GM18909 (cell line): ENCODE measurements around the gene TTC27.
"Not testable (repeated sequence)": the region's sequence is repeated elsewhere in the genome, so short reads cannot be mapped to it uniquely, and the experiment has no call there.

Experiments used
- ATAC-seq: cut with Tn5 transposase; IDR thresholded peaks from one replicate; pipeline ENCODE4 v1.9.1; 2021; ENCODE audit warnings: mild to moderate bottlenecking; ENCODE audit not compliant: unreplicated experiment, poor library complexity

TTC27 gene

DNA sequence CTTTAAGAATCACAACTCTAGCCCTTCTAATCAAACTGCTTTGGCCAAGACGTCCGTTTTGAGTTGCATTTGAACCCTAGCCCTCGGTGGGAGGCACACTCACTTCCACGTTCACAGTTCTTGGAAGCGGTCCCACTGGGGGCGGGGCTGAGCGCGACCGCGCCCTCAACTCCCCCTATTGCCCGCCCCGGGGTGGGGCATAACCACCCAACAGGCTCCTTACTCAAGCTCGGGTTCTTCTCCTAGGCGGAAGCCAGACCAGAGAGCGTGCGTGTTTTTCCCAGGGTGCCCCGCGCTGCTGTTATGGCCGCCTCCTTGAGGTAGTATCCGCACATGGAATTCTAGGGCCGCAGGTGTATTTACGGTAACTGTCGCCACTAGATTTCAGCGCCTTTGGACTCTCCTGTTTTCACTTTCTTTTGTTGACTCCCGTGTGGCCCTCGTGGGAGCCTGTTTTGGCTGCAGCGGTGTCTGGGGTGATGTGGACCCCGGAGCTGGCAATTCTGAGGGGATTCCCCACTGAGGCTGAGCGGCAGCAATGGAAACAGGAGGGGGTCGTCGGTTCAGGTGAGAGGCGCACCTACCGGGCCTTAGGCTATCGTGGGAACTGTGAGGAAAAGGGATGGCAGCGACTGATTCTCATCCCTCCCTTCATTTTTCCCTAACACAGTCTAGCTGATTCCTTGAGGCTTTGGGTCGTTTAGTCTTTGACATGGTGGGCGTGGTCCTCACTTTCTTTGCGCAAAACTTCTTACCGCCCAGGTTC, at the start of gene TTC27:
TTC27 (plus strand) TSS at position 237 of the 766 bp plus-strand sequence; CDS start at position 480, 243 bp downstream.
- peak; percentile 100 for ATAC-seq

DNA sequence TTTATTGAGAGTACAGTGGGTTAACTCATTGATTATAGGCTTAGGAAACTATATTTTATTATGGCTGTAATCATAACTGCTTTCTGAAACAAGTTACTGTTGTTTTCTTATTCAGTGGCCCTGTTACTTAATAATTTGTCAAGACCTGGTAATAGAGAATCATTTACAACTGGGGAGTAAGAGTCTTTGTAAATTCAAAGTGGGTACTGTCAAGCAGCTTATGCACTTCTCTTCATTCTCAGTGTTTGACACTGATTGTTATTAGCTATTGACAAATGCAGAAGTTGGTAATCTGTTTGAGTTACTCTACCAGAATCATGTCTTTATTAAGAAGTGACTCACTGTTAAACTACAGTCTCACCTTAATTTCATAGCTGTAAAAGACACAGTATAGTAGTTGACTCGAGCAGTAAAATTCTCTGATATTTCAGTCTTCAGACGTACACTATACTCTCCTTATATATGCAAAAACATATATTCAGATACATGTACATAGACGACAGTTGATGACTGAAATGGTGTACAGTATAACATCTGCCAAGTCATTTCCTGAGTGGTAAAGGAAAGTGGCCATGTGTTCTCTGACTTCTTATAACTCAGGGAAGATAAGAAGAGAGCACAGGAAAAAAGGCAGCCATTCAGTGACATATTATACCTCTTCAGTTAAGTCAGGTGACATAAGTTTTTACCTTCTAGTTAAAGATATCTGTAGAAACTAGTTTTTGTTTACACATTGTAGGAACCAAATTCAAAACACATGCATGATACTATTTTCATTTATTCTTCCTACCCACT, 36.0 kb upstream of the TTC27 start:
- peak; percentile 78 for ATAC-seq

DNA sequence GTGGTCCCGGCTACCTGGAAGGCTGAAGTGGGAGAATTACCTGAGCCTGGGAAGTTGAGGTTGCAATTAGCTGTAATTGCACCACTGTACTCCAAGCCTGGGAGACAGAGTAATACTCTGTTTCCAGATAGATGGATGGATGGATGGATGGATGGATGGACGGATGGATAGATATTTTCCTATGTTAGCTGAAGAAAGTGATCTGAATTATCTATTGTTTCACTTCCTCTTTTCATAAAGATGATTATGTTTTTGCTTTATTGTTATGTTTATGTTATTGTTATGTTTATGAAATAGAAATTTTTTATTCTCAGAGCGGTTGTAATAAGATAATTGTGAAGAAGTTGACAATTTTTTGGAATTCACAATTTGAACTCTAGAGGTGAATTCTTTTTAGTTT, 33.3 kb upstream of the TTC27 start:
- ATAC-seq: no peak

DNA sequence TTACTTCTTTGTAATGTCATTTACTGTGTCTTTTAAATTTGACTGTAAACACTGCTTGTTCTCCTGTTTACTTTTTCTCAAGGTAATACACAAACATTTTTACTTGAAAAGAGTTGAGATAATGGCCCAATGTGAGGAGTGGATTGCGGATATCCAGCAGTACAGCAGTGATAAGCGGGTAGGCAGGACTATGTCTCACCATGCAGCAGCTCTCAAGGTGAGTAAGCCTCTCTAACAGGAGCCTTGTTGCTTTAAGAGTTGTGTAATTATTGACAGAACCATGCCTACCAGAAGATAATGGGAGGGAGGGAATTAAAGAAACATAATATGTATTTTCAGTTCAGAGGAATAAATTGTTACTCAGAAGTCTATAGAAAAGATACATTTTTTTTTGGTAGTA, 16.5 kb upstream of the TTC27 start:
- no peak for ATAC-seq

DNA sequence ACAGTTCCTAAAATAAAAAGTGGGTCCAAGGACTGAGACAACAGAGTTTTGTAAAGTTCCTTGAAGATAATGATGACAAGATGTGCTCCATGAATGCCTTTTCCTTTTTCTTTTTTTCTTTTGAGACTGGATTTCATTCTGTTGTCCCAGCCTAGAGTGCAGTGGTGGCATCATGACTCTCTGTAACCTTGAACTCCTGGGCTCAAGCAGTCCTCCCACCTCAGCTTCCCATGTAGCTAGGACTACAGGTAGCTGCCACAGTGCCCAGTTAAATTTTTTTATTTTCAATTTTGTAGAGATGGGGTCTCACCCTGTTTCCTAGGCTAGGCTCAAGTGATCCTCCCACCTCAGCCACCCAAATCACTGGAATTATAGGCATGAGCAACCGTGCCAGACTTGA, 16.1 kb upstream of the TTC27 start:
- no peak for ATAC-seq

DNA sequence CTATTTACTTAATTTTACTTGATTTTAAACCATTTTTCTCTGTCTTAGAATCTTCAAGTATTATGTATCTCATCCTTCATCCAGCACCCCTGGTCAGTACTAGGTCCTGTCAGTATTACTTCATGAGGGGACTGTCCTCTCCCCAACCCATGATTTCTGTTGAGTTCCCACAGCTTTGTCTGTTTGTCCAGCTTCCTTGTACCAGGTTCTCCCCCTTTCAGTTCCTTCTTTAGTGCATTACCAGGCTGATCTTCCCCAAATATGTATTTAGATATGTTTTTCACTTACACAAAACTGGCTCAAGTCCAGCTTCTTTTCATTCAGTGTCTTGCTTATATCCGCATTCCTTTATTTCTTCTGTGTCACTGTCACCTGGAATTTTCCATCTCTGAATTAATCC, 13.8 kb upstream of the TTC27 start:
- ATAC-seq: no peak

DNA sequence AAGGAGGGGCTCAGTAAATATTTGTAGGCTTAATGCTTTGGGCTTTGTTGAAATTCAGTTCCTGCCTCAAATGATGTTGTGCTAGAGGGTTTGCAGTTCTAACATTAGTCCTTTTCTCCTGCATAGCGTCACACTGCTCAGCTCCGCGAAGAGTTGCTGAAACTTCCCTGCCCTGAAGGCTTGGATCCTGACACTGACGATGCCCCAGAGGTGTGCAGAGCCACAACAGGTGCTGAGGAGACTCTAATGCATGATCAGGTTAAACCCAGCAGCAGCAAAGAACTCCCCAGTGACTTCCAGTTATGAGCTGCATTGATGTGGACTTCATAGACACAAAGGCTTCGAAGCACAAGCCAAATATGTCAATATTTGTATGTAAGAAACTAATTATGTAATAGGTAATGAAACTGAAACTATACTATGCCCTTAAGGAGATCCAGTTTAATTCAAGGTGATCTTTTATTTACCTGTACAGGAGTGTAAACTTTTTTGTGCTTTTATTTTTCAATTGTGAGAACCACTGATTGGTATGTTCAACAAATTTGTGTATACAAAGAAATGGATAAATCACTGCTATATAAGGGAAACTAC, 10.2 kb upstream of the TTC27 start:
- no peak for ATAC-seq

DNA sequence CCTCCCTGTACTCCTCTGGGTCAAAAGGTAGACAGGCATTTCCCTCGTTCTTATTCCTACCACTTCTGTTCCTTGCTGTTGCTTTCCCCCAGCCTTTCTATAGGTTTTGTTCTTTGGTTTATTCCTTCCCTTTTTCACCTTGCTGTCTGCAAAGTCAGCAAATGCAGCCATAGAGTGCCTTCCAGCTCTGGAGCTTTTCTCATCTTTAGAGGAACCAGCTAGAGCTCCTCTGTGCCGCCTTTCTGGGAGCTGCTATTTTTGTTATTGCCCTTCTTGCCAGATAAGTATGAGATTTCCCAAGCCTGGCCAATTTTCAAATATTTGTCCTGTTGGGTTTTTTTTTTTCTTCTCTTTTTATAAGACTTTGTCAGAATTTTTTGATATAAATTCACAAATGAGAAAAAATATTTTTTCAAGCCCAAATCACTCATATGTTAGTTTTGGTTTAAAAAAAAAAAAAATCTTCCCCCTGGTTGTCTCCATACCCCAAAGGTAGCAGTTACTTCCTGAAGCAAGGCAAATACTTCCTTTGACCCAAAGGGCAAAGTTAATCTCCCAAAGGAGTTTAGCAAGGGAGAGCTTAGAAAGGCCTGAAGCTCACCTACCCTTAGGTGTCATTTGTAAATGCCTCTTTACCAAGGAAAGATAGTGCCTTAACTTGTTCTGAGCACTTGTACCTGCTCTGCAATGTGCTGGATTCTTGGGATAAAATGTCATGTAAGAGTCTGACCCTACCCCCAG, 5.1 kb upstream of the TTC27 start:
- ATAC-seq: no peak

DNA sequence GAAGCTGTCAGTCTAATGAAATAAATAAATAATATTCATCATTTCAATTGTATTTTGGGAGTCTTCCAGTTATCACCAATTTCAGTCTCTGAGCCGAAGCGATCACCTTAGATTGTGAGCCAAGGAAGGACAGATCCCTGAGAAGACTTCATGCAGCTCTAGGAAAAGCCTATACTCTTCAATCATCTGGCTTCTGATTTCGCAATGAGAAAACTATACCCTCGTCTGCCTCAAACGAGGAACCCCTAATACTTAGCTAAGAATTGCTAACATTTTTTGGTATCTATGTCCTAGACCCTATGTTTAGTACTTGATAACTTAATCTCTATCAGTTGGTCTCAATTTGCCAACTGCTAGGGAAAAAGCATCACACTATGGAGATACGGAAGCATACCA, 4.5 kb upstream of the TTC27 start:
- no peak for ATAC-seq

DNA sequence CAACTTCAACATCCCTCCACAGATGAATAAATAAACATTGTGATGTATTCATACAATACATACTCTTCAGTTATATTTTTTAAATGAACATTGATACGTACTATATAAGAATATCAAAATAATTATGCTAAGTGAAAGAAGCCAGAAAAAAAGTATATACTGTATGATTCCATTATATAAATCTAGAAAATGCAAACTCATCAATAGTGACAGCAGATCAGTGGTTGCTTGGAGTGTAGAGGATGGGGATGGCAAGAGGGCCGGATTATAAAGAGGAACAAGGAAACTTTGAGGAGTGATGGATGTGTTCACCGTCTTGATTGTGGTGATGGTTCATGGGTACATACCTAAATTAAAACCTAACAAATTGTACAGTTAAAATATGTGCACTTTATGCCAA, 3.0 kb upstream of the TTC27 start:
- ATAC-seq: no peak

DNA sequence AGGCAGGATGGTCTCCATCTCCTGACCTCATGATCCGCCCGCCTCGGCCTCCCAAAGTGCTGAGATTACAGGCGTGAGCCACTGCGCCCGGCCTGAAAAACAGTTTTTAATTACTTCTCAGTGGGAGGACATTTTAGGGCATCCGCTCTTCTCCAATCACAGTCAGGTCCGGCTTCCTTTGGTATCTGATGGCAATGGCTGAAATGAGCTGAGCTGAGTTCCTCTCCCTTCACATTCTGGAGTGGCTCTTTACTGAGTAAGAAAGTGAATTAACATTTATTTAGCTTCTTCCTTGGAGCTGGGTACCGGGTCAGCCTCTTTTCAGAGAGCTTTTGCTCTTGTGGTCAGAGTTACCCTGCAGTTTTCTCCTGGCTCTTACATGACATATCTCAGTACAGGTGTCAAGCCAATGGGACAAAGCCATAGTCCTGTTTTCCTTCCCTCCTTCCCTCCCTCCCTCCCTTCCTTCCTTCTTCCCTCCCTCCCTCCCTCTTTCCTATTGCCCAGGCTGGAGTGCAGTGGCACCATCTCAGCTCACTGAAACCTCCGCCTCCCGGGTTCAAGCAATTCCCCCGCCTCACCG, 1.1 kb upstream of the TTC27 start:
- ATAC-seq: no peak

DNA sequence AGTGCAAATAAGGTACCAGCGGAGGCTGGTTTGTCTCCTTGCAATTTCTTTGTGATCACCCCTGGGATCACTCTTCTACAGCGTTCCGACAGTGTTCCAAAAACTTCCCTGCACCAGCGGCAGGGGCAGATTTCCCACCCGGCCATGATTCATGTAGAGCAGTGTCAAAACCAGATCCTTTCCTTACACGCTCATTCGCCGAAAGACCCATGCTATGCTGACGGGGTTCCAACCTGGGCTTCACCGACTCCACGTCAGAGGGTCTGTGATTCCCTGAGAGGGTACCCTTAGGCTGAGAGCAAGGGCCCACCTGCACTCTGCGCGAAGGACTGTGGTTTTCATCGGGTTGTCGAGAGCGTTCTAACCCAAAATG, 423 bp upstream of the TTC27 start:
- peak; percentile 41 for ATAC-seq

DNA sequence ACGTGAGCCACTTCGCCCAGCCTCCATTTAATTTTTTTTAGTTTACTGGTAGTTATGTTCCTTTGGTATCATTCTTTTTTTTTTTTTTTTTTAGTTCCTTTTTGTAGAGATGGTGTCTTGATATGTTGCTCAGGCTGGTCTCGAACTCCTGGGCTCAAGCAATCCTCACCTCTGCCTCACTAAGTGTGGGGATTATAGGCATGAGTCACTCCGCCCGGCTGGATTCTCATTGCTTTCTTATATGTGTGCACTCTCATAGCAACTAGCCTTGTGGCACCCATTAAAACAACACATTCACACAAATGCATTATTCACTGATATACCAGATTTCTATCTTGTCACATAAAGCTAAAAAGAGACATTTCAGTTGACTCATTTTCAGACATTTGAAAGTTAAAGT, 4.2 kb downstream of the TTC27 start:
- no peak for ATAC-seq

DNA sequence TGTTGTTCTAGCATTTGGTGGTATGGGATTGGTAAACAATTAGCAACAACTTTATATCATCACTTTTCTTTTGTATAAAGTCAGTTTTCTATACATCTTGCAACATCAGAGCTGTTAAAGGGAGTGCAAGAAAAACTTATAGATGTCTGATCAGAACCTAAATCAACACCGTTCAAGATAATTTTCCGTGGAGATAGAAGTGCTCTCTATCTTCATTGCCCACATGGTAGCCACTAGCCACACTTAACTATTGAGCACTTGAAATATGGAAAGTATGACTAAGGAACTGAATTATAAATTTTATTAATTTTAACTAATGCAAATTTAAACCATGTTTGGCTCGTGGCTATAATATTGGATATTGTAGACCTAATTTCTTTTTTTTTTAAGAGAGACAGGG, 5.2 kb downstream of the TTC27 start:
- no peak for ATAC-seq

DNA sequence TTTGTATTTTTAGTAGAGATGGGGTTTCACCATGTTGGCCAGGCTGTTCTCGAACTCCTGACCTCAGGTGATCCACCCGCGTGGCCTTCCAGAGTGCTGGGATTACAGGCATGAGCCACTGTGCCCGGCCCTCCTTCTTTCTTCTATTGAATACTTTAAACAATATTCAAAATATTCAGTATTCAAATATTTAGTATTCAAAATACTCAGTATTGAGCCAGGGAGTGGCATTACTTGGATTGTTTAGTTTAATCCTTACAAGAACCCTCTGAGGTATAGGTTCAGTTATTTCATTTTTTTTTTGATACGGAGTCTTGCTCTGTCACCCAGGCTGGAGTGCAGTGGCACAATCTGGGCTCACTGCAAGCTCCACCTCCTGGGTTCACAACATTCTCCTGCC, 10.7 kb downstream of the TTC27 start:
- not testable (repeated sequence) for ATAC-seq

DNA sequence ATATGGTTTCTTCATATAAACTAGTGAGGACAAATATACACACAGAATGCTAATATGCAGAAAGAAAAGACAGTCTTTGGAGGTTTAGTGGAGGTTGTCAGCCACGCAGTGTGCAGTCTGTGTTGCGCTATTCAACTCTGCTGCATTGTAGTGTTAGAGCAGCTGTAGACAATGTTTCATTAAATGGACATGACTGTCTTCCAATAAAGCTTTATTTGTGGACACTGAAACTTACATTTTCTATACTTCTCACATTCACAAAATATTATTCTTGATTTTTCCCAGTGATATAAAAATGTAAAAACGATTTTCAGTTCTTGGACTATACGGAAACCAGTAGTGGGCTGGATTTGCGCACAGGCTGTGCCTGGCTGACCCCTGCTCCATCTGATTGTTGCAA, 13.3 kb downstream of the TTC27 start:
- ATAC-seq: no peak

DNA sequence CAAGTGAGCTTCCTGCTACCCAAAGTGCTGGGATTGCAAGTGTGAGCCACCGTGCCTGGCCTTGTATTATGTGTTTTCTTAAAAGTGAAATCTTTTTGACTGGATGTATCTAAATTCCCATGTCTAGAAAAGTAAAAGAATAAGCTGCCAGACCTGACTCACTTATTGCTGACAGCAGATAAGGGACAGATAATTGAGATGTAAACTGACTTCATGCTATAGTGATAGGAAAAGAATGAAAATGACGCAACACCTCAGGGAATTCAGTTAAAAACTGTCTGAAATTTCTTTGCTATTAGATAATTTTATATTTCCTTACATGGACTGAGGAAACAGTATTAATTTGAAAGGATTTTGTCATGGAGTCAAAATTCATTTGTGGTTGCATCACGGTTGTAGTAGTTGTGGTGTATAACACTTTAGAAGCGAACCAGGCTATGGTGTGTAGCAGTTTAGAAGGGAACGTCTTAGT, 19.4 kb downstream of the TTC27 start:
- ATAC-seq: no peak

DNA sequence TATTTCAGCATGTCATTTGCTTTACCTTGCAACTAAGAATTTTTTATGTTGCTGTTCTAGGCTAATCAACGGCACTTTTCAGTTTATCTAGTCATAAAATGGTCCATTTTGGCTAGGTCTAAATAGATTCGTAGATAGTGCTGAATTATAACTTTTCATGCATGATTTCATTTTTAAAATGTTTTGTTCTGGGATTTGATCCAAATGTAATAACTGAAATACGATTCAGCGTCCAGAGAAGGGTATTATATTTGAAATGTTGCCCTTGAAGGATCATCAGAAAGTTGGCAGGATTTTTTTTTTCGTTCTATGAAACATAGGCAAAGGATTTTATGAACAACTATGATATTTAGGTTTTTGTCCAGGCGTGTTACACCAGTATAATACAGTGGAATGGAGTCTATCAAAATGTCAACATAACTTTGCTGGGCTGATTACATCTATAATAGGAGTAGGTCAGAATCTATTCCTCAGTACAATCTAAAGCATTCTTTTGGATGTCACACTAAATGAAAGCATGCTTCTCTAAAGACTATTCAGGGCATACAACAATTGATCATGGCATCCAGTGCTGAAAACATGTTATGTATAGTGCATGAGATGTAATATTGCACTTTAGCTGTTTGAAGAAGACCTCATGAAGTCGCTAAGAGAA, 24.8 kb downstream of the TTC27 start:
- ATAC-seq: no peak

DNA sequence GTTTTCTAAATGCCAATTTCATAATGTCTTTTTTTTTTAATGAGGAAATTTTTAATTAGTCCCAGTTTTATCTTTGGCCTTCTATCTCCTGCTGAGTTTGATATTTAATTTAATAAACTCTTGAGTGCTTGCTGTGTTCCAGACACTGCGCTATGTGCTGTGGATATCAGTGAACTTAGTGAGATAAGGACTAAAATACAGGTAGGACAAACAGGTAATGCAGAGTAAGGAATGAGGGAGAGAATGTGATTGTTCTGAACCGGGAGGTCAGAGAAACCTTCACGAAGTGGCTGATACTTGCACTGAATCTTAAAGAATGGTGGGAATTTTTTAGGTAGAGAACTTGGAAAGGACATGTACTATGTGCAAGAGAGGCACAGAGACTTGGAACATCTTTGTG, 28.2 kb downstream of the TTC27 start:
- ATAC-seq: no peak

DNA sequence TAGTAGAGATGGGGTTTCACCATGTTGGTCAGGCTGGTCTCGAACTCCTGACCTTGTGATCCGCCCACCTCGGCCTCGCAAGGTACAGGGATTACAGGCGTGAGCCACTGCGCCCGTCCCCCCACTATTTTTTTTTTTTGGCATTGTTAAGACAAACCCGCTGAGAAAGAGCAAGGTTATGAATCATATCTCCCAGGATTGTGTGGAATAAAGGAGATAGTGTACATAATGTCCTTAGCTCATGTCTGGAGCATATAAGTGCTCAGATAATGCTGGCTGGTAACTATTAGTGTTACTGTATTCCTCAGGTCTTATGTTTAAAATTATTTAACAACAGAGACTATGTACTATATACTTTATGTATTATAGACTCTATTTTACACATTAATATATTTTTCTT, 36.0 kb downstream of the TTC27 start:
- no peak for ATAC-seq
